GM21381 (cell line): ENCODE results near the gene ACTR3.

Source experiments
- ATAC-seq: cut with Tn5 transposase; IDR thresholded peaks from one replicate; pipeline ENCODE4 v1.9.1; 2021; ENCODE audit warnings: mild to moderate bottlenecking, moderate library complexity; ENCODE audit not compliant: unreplicated experiment

ACTR3 gene

GRCh38 chr2:113996671-113997594 is 107.0 kb downstream of the ACTR3 start:
- ATAC-seq, result no peak

GRCh38 chr2:114001152-114001551 is 111.3 kb downstream of the ACTR3 start:
- no peak for ATAC-seq

GRCh38 chr2:114001937-114002336 is 112.0 kb downstream of the ACTR3 start:
- ATAC-seq, result no peak

GRCh38 chr2:114005110-114005783 is 115.4 kb downstream of the ACTR3 start:
- ATAC-seq, result no peak

- no peak for ATAC-seq
Measured at GRCh38 chr2:114006460-114006859, 116.6 kb downstream of the ACTR3 start.

DNA sequence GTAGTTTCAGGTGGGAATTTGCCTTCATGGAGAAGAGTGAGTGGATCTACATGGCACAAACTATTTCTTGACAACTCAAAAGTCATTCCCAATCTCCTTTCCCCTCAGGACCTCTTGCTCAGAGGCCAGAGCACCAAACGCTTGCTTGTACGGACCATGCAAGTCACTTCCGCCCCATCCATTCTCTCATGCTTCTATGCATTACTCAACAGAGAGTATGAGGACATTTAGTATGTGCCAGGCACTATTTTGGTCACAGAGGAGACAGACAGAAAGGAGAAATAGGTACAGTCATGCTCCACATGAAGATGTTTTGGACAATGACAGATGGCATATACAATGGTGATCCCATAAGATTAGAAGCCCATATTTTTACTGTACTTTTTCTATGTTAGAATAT is 117.5 kb downstream of the ACTR3 start:
- ATAC-seq, result no peak

GRCh38 chr2:114008720-114009119 is 118.8 kb downstream of the ACTR3 start:
- ATAC-seq, result no peak

DNA sequence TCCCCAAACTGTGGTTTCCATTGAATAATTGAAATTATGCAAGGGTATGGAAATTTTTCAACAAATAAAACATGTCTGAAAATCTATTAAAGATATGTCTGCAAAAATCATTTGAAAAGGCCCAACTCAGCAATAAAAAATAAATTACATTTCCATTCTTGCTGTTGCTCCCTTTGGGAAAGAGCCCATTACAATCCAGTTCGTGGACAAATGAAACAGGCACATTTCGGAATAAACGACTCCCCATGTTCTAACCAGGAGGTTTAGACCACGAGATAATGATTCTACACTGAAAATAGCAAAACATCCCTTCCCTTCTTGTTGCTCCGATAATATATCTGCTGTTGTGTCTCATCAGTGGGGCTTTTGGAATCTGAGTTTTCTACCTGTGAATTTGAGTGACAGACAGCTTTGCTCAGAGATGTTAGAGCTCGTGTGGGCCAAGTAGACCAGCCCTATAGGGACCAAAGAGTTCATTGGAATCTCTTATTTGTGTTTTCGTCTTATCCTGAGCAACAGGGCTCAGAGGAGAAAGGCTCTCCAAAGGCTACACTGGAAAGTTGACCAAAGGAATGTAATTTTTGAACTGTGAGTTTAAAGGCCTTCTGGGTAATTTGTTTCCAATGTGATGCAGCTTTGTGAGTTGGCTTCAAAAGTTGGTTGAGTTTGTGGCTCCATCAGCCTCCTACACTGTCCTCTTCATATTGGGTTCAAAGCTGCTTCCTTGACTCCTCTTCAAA is 119.5 kb downstream of the ACTR3 start:
- no peak for ATAC-seq

DNA sequence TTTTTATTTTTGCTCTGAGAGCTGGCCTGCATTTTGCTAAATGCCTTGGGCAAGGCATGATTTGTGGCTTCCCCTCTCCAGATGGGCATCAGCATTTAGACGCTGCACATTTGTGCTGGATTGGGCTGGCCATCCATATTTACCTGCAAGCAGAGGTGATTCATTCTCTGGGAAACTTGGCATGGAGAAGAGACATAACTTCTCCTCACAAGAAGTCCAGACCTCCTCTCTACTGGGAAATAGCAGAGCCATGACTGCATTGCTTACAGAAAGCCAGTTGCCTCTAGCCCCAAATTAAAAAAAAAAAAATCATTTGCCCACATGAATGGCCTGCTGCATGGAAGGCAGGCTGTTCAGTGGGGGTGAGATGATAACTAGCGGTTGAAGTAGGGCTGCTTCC is 120.1 kb downstream of the ACTR3 start:
- no peak for ATAC-seq

DNA sequence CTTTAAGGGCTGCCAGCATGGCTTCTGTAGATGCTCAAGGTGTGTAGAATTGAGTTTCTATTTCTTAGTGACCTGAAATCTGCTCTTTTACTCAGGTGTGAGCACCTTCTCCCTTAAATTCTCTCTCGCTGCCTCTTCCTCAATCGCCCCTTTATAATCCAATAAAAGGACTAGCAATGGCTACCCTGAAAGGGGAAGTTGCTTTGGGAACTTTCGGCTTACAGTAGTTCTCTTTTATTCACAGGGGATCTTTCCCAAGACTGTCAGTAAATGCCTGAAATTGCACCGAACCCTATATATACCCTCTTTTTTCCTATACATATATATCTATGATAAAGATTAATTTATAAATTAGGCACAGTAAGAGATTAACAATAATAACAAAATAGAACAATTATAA is 121.8 kb downstream of the ACTR3 start:
- no peak for ATAC-seq
